WTC11 (cell line): Measurements from ENCODE around the gene ULK4.

ENCODE experiments used
- AR ChIP-seq: fragments of 250-450 bp; sonication (Bioruptor Pico); IDR thresholded peaks from 2 replicates; pipeline ENCODE4 v1.9.0; 2021; ENCODE audit warnings: mild to moderate bottlenecking
- ATF2 ChIP-seq: sonication (generic); formaldehyde crosslinking; IDR thresholded peaks from 2 replicates; pipeline ENCODE4 v1.8.1; 2022; ENCODE audit warnings: low read depth, missing genetic modification reagents, borderline replicate concordance
- CTCF ChIP-seq: fragments of 200-600 bp; IDR thresholded peaks from 2 replicates; pipeline ENCODE4 v1.8.0; 2022; ENCODE audit warnings: antibody characterized with exemption
- E2F4 ChIP-seq: sonication (generic); formaldehyde crosslinking; IDR thresholded peaks from 2 replicates; pipeline ENCODE4 v1.8.1; 2022; ENCODE audit warnings: low read depth, mild to moderate bottlenecking, moderate library complexity, missing genetic modification reagents, borderline replicate concordance
- ESRRA ChIP-seq: sonication (generic); formaldehyde crosslinking; IDR thresholded peaks from 2 replicates; pipeline ENCODE4 v1.8.1; 2022; ENCODE audit warnings: mild to moderate bottlenecking, missing genetic modification reagents, borderline replicate concordance
- FOXP4 ChIP-seq: sonication (generic); formaldehyde crosslinking; IDR thresholded peaks from 2 replicates; pipeline ENCODE4 v1.8.0; 2022; ENCODE audit warnings: mild to moderate bottlenecking, missing genetic modification reagents
- JUN ChIP-seq: sonication (generic); formaldehyde crosslinking; IDR thresholded peaks from 2 replicates; pipeline ENCODE4 v1.8.0; 2023; ENCODE audit warnings: mild to moderate bottlenecking, missing genetic modification reagents
- KAT7 ChIP-seq: sonication (generic); formaldehyde crosslinking; IDR thresholded peaks from 2 replicates; pipeline ENCODE4 v1.8.1; 2023; ENCODE audit warnings: missing genetic modification reagents, mild to moderate bottlenecking, borderline replicate concordance
- MLX ChIP-seq: sonication (generic); formaldehyde crosslinking; IDR thresholded peaks from 2 replicates; pipeline ENCODE4 v1.8.1; 2023; ENCODE audit warnings: mild to moderate bottlenecking, missing genetic modification reagents, moderate library complexity
- NFYB ChIP-seq: sonication (generic); formaldehyde crosslinking; conservative IDR thresholded peaks from 2 replicates; pipeline ENCODE4 v1.8.0; 2022; ENCODE audit warnings: low read depth, missing genetic modification reagents
- NR1H2 ChIP-seq: sonication (generic); formaldehyde crosslinking; IDR thresholded peaks from 2 replicates; pipeline ENCODE4 v1.9.0; 2021; ENCODE audit warnings: mild to moderate bottlenecking, moderate library complexity, missing genetic modification reagents
- TCF7 ChIP-seq: sonication (generic); formaldehyde crosslinking; IDR thresholded peaks from 2 replicates; pipeline ENCODE4 v1.8.0; 2022; ENCODE audit warnings: mild to moderate bottlenecking, low read depth, missing genetic modification reagents, moderate library complexity
- ZNF263 ChIP-seq: sonication (generic); formaldehyde crosslinking; IDR thresholded peaks from 2 replicates; pipeline ENCODE4 v1.8.1; 2022; ENCODE audit warnings: low read depth, mild to moderate bottlenecking, moderate library complexity, missing genetic modification reagents

- no peak for TF ChIP-seq JUN (CRISPR knock-in tag)
- no peak for TF ChIP-seq NFYB (CRISPR knock-in tag)
- no peak for TF ChIP-seq MLX (CRISPR knock-in tag)
- no peak for TF ChIP-seq CTCF
- TF ChIP-seq FOXP4 (CRISPR knock-in tag) = no peak
- no peak for TF ChIP-seq ZNF263
- TF ChIP-seq ESRRA (CRISPR knock-in tag) = no peak
- TF ChIP-seq ATF2 (CRISPR knock-in tag) = no peak
- TF ChIP-seq NR1H2 (CRISPR knock-in tag) = no peak
- no peak for TF ChIP-seq TCF7 (CRISPR knock-in tag)
- no peak for TF ChIP-seq KAT7 (CRISPR knock-in tag)
- TF ChIP-seq E2F4 (CRISPR knock-in tag) = no peak
- no peak for TF ChIP-seq AR (CRISPR knock-in tag)
Observed at GRCh38 chr3:41315126-41315525, 646.8 kb downstream of the ULK4 start.
